Activated CD8-positive, alpha-beta T cell treated with anti-CD3 and anti-CD28 coated beads for 36 hours (primary cell): ENCODE results near the gene SC5D. TPM values are rescaled to one million over a fixed set of nuclear protein-coding genes. Genes with fewer than 3 reads are reported as not detected.

Experiments used
- ATAC-seq: fragments of 200-7000 bp; cut with Tn5 transposase; one replicate; pipeline ENCODE4 v1.10.0; 2021; ENCODE audit warnings: mild to moderate bottlenecking, moderate library complexity
- CTCF ChIA-PET: fragments of 350-600 bp; sonication (Branson Sonifier 250); formaldehyde crosslinking; loops from one replicate; lab custom pipeline; 2021; ENCODE audit warnings: antibody characterized with exemption; lab: Charles Lee
- POLR2A ChIA-PET: fragments of 350-600 bp; sonication (Branson Sonifier 250); formaldehyde crosslinking; loops from one replicate; lab custom pipeline; 2021; ENCODE audit warnings: antibody characterized with exemption; lab: Charles Lee
- DNase-seq: peaks from one replicate; pipeline ENCODE4 v3.0.0-alpha.2; 2020
- H3K27ac Mint-ChIP-seq: one replicate; pipeline ENCODE4 v1.8.0; 2021; ENCODE audit warnings: mild to moderate bottlenecking, mixed read lengths
- H3K27me3 Mint-ChIP-seq: one replicate; pipeline ENCODE4 v1.8.0; 2021; ENCODE audit warnings: mixed read lengths
- H3K36me3 Mint-ChIP-seq: one replicate; pipeline ENCODE4 v1.8.0; 2021; ENCODE audit warnings: low read depth, mixed read lengths
- H3K4me1 Mint-ChIP-seq: one replicate; pipeline ENCODE4 v1.8.0; 2021; ENCODE audit warnings: low read depth, mixed read lengths
- H3K4me3 Mint-ChIP-seq: one replicate; pipeline ENCODE4 v1.8.0; 2021; ENCODE audit warnings: mild to moderate bottlenecking, moderate library complexity, mixed read lengths
- H3K9me3 Mint-ChIP-seq: one replicate; pipeline ENCODE4 v1.8.0; 2021; ENCODE audit warnings: mixed read lengths
- intact Hi-C: fragments of 100-400 bp; cut with micrococcal nuclease; formaldehyde crosslinking; loops from one replicate; pipeline ENCODE4 v1.10.0; 2022
- total RNA-seq, 2 experiments: library from RNA; stranded (reverse); gene quantifications; one replicate each; pipeline ENCODE4 v1.2.3, GENCODE V29; 2021
- TF ChIP-seq, protein P1 (sequence below): fragments of 200-600 bp; IDR thresholded peaks from one replicate; pipeline ENCODE4 v1.8.0; 2022; ENCODE audit warnings: antibody characterized with exemption, mild to moderate bottlenecking

The SC5D gene
- total RNA-seq: 10 to 100 TPM; 18.2 to 20.5 TPM

GRCh38 chr11:121292495-121293287 lies at the start of gene SC5D:
Gene SC5D (plus strand): TSS chr11:121292771. CDS start chr11:121303376, 10,605 bp downstream.
- peak within 1 kb of the TSS; percentile 94 for H3K27ac Mint-ChIP-seq
- peaks cover 38% of the 10 kb centered on the region for H3K4me1 Mint-ChIP-seq
- DNase-seq (peak; percentile 95), ATAC-seq (peak; percentile 93)
- peak within 1 kb of the TSS; percentile 91 for H3K4me3 Mint-ChIP-seq
- H3K36me3 Mint-ChIP-seq: peaks cover 4% of the 10 kb centered on the region
- ChIA-PET POLR2A (interaction anchor here (1.0 to 1.5 kb wide), 5 partner anchors 13 to 172 kb away, joined by 3 to 5 read pairs (median 4); partner anchors contain the start of gene SORL1), CTCF (interaction anchor here (0.6 to 1.8 kb wide), 4 partner anchors 11 to 299 kb away, joined by 3 to 10 read pairs (median 4); no protein-coding TSS in a partner anchor)
- H3K27me3 Mint-ChIP-seq: no peaks in the 10 kb centered on the region
- H3K9me3 Mint-ChIP-seq: peaks cover 5% of the 10 kb centered on the region
- intact Hi-C loops: no loop called here
- TF ChIP-seq, protein P1, sequence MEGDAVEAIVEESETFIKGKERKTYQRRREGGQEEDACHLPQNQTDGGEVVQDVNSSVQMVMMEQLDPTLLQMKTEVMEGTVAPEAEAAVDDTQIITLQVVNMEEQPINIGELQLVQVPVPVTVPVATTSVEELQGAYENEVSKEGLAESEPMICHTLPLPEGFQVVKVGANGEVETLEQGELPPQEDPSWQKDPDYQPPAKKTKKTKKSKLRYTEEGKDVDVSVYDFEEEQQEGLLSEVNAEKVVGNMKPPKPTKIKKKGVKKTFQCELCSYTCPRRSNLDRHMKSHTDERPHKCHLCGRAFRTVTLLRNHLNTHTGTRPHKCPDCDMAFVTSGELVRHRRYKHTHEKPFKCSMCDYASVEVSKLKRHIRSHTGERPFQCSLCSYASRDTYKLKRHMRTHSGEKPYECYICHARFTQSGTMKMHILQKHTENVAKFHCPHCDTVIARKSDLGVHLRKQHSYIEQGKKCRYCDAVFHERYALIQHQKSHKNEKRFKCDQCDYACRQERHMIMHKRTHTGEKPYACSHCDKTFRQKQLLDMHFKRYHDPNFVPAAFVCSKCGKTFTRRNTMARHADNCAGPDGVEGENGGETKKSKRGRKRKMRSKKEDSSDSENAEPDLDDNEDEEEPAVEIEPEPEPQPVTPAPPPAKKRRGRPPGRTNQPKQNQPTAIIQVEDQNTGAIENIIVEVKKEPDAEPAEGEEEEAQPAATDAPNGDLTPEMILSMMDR: no peak

DNA sequence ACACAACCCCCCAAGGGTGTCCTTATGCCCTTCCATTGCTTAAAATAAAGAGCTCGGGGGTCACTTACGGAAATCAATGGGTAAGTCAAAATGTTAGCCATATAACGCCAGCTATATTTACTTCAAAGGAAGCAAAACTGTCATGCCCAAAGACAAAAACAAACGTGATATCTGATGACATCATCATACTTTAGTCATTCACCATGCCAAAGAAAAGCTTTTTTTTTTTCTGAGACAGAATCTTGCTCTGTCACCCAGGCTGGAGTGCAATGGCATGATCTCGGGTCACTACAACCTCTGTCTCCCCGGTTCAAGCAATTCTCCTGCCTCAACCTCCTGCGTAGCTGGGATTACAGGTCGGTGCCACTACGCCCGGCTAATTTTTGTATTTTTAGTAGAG lies 47.7 kb upstream of the SC5D start:
- ChIA-PET CTCF (interaction anchor here (0.9 kb wide), 1 partner anchor 386 kb away, joined by 4 read pairs; no protein-coding TSS in a partner anchor), POLR2A (no interaction called here)
- H3K9me3 Mint-ChIP-seq: no peaks in the 10 kb centered on the region
- ATAC-seq: no peak
- DNase-seq: no peak
- H3K27me3 Mint-ChIP-seq: peaks cover 4% of the 10 kb centered on the region
- no peak overlapping the region for H3K27ac Mint-ChIP-seq
- H3K36me3 Mint-ChIP-seq: no peaks in the 10 kb centered on the region
- TF ChIP-seq, protein P1: no peak
- intact Hi-C loops: no loop called here
- peaks cover 2% of the 10 kb centered on the region for H3K4me1 Mint-ChIP-seq
- H3K4me3 Mint-ChIP-seq: no peak overlapping the region

DNA sequence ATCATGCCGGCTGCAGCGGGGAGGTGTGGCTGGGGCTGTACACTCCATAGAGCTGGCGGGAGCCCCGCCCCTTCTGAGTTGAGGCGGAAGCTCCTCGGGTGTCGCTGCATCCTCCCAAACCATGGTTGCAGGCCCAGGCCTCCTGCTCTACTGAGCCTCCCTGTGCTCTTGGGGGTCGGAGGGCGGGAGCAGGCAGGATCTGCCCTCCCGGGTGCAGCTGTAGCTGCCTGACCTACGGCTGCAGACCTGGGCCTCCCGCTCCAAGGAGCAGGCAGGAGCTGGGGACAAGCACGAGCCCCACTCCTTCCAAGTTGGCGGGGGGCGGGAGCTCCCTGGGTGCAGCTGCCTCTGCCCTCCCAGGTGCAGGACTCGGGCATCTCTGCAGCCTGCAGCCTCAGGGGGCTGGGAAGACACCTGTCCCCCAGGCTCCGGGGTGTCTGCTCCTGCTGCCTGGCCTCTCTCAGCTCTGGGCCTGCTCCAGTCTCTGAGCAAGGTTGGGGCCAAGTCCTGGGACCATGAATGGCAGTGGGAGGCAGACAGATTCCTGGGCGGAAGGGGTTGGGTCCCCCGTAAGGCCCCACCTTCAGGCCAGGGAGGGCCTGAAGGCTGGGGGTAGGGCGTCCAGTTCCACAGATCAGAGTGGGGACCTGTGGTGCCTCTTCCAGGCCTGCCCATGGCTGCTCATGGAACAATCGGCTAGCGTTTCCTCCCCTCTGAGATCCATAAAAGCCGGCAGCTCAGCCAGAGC lies 46.4 kb upstream of the SC5D start:
- no peak overlapping the region for H3K27ac Mint-ChIP-seq
- H3K27me3 Mint-ChIP-seq: peaks cover 6% of the 10 kb centered on the region
- H3K4me3 Mint-ChIP-seq: no peak overlapping the region
- ChIA-PET POLR2A (no interaction called here), CTCF (no interaction called here)
- intact Hi-C loops: no loop called here
- TF ChIP-seq, protein P1: no peak
- DNase-seq (no peak), ATAC-seq (no peak)
- no peaks in the 10 kb centered on the region for H3K9me3 Mint-ChIP-seq
- no peaks in the 10 kb centered on the region for H3K36me3 Mint-ChIP-seq
- peaks cover 5% of the 10 kb centered on the region for H3K4me1 Mint-ChIP-seq

DNA sequence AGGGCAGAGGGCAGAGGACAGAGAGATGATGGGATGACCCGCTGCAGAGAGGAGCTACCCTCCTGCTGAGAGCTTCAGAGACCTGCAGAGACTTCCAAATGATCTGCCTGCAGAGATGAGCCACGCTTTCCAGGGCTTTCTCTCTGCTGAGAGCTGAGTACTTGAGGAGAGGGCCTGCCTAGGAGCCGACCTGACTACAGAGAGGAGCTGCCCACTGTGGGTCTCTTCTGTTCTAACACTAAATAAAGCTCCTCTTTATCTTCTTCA lies 45.9 kb upstream of the SC5D start:
- no peak overlapping the region for H3K27ac Mint-ChIP-seq
- CTCF ChIA-PET: interaction anchor here (0.9 kb wide), 1 partner anchor 10 kb away, joined by 3 read pairs; no protein-coding TSS in a partner anchor
- intact Hi-C loops: no loop called here
- no peak for DNase-seq
- H3K4me1 Mint-ChIP-seq: peaks cover 5% of the 10 kb centered on the region
- no peaks in the 10 kb centered on the region for H3K36me3 Mint-ChIP-seq
- H3K9me3 Mint-ChIP-seq: no peaks in the 10 kb centered on the region
- TF ChIP-seq, protein P1: no peak
- H3K27me3 Mint-ChIP-seq: peaks cover 6% of the 10 kb centered on the region
- no peak overlapping the region for H3K4me3 Mint-ChIP-seq
- ATAC-seq: no peak
- POLR2A ChIA-PET: no interaction called here

- no peaks in the 10 kb centered on the region for H3K36me3 Mint-ChIP-seq
- intact Hi-C loops: no loop called here
- peaks cover 5% of the 10 kb centered on the region for H3K4me1 Mint-ChIP-seq
- no peak overlapping the region for H3K4me3 Mint-ChIP-seq
- TF ChIP-seq, protein P1: no peak
- no peak for ATAC-seq
- no peaks in the 10 kb centered on the region for H3K9me3 Mint-ChIP-seq
- H3K27ac Mint-ChIP-seq: no peak overlapping the region
- ChIA-PET POLR2A (no interaction called here), CTCF (interaction anchor here (1.6 kb wide), 1 partner anchor 343 kb away, joined by 7 read pairs; no protein-coding TSS in a partner anchor)
- DNase-seq: no peak
- peaks cover 2% of the 10 kb centered on the region for H3K27me3 Mint-ChIP-seq
These were observed 44.1 kb upstream of the SC5D start for GRCh38 chr11:121248496-121248895.
